Activated T-helper 2 cell treated with anti-CD3 and anti-CD28 coated beads, Interferon-gamma antibody, Interleukin-2, Interleukin-4, amounts not matched to agents 10 μg/mL and 5 μg/mL and 100 μg/mL, durations not matched to agents 14 hours and 24 hours and 36 hours (primary cell): ENCODE results near the gene KAZN. TPM values are rescaled to one million over a fixed set of nuclear protein-coding genes. Genes with fewer than 3 reads are reported as not detected.

Experiments
- DNase-seq: peaks from one replicate; pipeline ENCODE4 v3.0.0; 2021; ENCODE audit warnings: low spot score
- H3K27ac Mint-ChIP-seq: one replicate; pipeline ENCODE4 v1.8.0; 2021; ENCODE audit warnings: mixed read lengths
- H3K27me3 Mint-ChIP-seq: one replicate; pipeline ENCODE4 v1.8.0; 2021; ENCODE audit warnings: low read depth, mixed read lengths
- H3K36me3 Mint-ChIP-seq: one replicate; pipeline ENCODE4 v1.8.0; 2021; ENCODE audit warnings: low read depth, mixed read lengths
- H3K4me1 Mint-ChIP-seq: one replicate; pipeline ENCODE4 v1.8.0; 2021; ENCODE audit warnings: low read depth, mixed read lengths
- H3K4me3 Mint-ChIP-seq: one replicate; pipeline ENCODE4 v1.8.0; 2021; ENCODE audit warnings: low read depth, mild to moderate bottlenecking, moderate library complexity, mixed read lengths
- H3K9me3 Mint-ChIP-seq: one replicate; pipeline ENCODE4 v1.8.0; 2021; ENCODE audit warnings: mixed read lengths
- intact Hi-C: fragments of 100-400 bp; cut with micrococcal nuclease; formaldehyde crosslinking; loops from one replicate; pipeline ENCODE4 v1.15.1; 2023
- total RNA-seq: library from RNA; stranded (reverse); gene quantifications from 2 replicates; pipeline ENCODE4 v1.2.3, GENCODE V29; 2022

The KAZN gene
- total RNA-seq, 1 donor from 2014 or later, result 0.68 TPM

DNA sequence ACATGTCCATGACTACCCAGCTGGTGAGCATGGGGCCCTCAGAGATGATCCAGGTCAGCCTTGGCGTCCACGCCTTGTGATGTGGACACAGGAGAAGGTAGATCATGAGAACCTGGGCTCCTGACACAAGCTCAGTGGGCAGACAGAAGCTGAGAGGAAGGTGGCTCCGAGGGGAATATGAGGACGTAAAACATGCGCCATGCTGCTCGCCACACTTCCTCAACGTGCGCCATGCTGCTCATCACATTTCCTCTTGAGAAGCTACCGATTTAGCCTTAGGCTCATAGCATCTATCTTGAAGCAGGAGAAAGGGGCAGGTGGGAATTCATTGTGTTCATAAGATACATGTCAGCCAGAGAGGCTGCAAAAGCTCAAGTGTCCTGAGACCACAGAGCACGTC lies 176.9 kb downstream of the KAZN start:
- peaks cover 4% of the 10 kb centered on the region for H3K4me1 Mint-ChIP-seq
- H3K36me3 Mint-ChIP-seq, result no peaks in the 10 kb centered on the region
- no peak for DNase-seq
- no peak overlapping the region for H3K4me3 Mint-ChIP-seq
- no peaks in the 10 kb centered on the region for H3K9me3 Mint-ChIP-seq
- no peaks in the 10 kb centered on the region for H3K27me3 Mint-ChIP-seq
- no peak overlapping the region for H3K27ac Mint-ChIP-seq
- intact Hi-C loops, result no loop called here

DNA sequence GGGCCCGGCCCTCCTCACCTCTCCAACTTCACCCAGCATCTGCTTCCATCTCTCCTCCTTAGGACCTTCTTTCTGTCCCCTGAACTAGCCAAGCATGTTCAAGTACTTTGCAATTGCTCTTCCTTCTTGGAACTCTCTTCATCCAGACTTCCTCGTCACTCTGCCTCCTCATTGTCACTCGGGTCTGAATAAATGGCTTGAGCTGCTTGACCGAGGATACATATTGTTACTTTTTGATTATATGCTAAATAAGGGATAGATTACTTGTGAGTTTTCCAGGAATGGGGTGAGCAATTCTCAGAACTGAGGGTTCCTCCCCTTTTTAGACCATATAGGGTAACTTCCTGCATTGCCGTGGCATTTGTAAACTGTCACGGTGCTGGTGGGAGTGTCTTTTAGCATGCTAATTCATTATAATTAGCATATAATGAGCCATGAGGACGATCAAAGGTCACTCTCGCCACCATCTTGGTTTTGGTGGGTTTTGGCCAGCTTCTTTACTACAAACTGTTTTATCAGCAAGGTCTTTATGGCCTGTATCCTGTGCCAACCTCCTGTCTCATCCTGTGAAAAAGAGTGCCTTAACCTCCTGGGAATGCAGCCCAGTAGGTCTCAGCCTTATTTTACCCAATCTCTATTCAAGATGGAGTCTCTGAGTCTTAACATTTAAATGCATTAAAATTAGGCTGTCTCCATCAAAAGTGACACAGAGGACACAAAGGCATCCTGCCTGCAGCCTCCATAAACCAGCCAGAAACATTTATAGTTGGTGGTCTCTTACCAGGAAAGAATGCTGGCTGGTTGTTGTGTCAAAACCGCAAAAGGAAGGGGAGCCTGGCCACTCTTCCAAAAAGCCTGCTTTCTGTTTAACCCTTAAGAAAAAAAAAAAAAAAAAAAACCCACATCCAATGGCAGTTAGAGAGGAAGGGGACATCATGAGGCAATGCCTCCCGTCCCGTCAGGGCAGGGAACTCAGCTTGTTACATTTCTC lies 179.3 kb downstream of the KAZN start:
- Mint-ChIP-seq H3K4me1 (peaks cover 4% of the 10 kb centered on the region), H3K9me3 (no peaks in the 10 kb centered on the region), H3K27me3 (no peaks in the 10 kb centered on the region), H3K4me3 (no peak overlapping the region), H3K36me3 (no peaks in the 10 kb centered on the region), H3K27ac (no peak overlapping the region)
- DNase-seq, result no peak
- intact Hi-C loops, result no loop called here

DNA sequence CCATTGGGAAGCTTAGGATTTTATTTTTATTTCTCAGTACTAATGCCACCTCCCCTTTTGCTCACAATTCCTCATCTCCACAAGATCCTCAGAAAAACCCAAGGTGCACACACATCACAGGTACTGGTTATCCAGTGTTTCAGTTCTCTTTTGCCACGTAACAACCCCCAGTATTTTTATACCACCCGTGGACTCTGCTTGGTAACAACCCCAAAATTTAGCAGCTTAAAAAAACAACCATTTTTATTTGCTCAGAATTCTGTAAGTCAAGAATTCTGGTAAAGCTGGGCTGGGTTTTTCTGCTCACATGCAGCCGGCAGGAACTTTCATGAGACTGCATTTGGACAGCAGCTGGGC lies 180.0 kb downstream of the KAZN start:
- no peak overlapping the region for H3K27ac Mint-ChIP-seq
- H3K4me1 Mint-ChIP-seq, result peaks cover 4% of the 10 kb centered on the region
- no peak overlapping the region for H3K4me3 Mint-ChIP-seq
- H3K9me3 Mint-ChIP-seq, result no peaks in the 10 kb centered on the region
- H3K36me3 Mint-ChIP-seq, result no peaks in the 10 kb centered on the region
- intact Hi-C loops, result no loop called here
- DNase-seq, result no peak
- no peaks in the 10 kb centered on the region for H3K27me3 Mint-ChIP-seq

DNA sequence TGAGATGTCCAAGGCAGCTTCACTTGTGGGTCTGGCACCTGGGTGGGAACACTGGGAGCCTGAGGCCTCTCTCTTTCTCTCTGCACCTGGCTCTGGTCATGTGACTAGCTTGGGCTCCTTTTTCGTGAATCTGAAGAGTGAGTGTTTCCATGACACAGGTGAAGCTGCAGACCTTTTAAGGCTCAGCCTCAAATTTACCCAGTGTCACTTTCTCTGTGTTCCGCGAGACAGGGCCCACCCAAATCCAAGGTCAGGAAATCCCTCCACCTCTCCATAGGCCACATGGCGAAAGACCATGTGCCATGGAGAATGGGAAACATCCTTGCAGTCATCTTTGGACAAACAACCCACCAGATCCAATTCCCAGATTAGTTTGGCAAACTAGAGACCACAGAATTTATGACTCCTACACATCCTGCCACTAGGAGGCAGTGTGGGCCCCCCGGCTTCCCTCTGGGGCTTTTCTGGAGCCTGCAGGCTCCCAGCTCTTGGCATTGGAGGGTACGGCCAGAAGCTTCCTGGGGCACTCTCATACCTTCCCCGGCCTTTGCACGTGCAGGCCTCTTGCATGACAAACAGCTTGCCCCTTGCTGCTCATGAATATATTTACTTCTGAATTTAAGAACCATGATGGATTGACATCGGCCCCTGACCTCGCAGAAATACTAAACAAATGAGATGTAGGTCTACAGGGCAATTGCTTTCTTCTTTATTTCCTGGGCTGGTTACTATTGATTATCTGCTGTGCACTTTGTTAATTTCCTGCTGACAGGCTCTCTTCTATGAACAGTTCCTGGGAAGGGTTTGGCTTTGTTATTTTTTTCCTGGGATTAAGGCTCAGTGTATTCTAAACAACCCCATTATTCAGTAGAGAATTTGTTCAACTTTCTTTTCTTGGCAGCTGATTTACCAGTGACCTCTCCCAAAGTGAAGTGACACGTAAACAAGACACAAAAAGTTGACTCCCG lies 180.7 kb downstream of the KAZN start:
- no peak for DNase-seq
- no peak overlapping the region for H3K27ac Mint-ChIP-seq
- no peak overlapping the region for H3K4me3 Mint-ChIP-seq
- no peaks in the 10 kb centered on the region for H3K36me3 Mint-ChIP-seq
- no peaks in the 10 kb centered on the region for H3K9me3 Mint-ChIP-seq
- H3K4me1 Mint-ChIP-seq, result peaks cover 4% of the 10 kb centered on the region
- intact Hi-C loops, result no loop called here
- no peaks in the 10 kb centered on the region for H3K27me3 Mint-ChIP-seq

DNA sequence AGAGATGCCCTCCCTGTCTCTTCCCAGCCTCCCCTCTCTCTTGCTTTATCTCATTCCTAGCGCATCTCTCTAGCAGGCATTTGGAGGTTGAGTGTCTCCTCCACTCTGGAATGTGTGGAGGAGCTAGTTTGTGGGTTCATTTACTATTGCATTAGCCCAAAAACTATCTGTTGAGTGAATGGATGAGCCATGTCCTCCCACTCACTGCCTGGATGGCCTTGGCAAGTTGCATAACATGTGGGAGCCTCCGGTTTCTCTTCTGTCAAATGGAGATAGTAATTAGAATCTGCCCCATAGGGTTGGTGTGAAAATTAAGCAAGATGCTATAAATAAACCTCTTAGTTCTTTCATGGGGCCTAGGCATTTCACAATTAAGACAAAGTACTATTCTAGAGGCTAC lies 181.8 kb downstream of the KAZN start:
- H3K27ac Mint-ChIP-seq, result no peak overlapping the region
- H3K27me3 Mint-ChIP-seq, result no peaks in the 10 kb centered on the region
- DNase-seq, result no peak
- no peak overlapping the region for H3K4me3 Mint-ChIP-seq
- H3K9me3 Mint-ChIP-seq, result no peaks in the 10 kb centered on the region
- peaks cover 4% of the 10 kb centered on the region for H3K4me1 Mint-ChIP-seq
- intact Hi-C loops, result no loop called here
- H3K36me3 Mint-ChIP-seq, result no peaks in the 10 kb centered on the region

DNA sequence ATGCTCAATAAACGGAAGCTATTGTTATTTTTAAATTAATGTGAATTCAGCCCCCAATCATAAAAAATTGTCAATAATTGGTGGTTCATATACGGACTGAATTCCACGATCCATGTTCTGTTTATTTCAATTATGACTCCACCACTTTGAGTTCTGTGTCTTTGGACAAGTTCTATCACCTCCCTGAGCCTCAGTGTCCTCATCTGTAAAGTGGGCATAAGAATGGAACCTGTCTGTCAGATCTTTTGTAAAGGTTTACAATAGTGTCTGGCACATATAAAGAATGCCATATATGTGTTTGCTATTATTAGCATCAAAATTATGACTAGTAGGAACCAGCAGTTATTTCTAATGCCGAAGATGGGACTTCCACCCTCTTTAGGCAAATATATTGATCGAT lies 183.3 kb downstream of the KAZN start:
- Mint-ChIP-seq H3K36me3 (no peaks in the 10 kb centered on the region), H3K4me3 (no peak overlapping the region)
- intact Hi-C loops, result no loop called here

DNA sequence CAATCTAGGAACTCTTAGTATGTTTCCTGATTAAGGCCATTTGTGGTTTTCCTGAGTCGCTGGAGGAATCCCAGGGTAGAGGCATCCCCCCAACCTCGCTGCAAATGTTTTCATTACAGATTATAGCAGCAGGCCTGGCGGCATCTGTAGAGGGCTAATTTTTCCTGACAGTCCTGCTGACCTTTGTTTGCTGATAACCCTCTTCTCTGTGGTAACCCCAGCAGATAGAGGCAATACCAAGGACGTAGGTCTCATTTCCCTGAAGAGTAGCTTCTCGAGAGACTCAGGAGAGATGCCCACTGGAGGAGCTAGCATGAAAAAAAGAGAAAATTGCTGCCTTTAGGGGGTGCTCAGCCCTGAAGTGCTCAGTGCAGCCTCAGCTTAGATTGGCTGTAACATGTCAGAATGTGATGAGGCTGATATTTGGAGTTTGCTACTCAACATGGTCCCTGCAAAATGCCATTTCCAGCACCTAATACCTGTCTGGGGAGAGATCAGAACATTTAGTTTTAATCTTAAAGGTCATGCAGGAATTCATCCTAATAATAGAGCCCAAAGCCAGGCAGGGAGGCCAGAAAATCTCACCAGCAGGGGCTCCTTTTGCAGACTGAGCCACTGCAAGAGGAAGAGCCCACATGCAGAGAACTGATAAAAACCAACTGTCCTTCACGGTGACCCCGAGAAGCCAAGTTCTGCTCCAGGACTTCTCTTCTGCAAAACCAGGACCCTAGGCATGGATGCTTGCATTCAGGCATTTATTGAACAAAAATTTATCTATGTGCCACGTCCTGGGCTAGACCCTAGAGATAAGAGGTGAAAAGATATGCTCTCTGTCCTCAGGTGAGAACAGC lies 184.5 kb downstream of the KAZN start:
- no peaks in the 10 kb centered on the region for H3K27me3 Mint-ChIP-seq
- H3K27ac Mint-ChIP-seq, result no peak overlapping the region
- no peaks in the 10 kb centered on the region for H3K36me3 Mint-ChIP-seq
- no peaks in the 10 kb centered on the region for H3K9me3 Mint-ChIP-seq
- intact Hi-C loops, result no loop called here
- H3K4me1 Mint-ChIP-seq, result no peaks in the 10 kb centered on the region
- DNase-seq, result no peak
- H3K4me3 Mint-ChIP-seq, result no peak overlapping the region

More for the DNA sequence above, 183.3 kb downstream of the KAZN start:
- peaks cover 4% of the 10 kb centered on the region for H3K4me1 Mint-ChIP-seq
- H3K9me3 Mint-ChIP-seq, result no peaks in the 10 kb centered on the region
- no peak overlapping the region for H3K27ac Mint-ChIP-seq
- no peak for DNase-seq
- no peaks in the 10 kb centered on the region for H3K27me3 Mint-ChIP-seq

DNA sequence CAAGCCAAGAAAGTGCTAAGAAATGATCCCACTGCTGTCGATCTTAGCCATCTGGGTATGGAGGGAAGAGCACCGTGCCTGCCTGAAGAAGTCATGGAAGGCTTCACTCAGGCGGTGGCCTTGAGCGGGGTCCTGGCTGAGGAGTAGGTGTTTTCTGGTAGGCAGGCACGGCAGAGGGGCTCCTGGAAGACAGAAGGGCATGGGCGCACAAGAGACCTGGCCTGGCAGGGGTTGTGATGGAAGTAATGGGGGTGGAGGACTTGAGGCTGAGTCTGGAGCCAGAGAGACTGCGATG lies 185.1 kb downstream of the KAZN start:
- Mint-ChIP-seq H3K27me3 (no peaks in the 10 kb centered on the region), H3K4me1 (no peaks in the 10 kb centered on the region), H3K9me3 (no peaks in the 10 kb centered on the region), H3K27ac (no peak overlapping the region), H3K36me3 (no peaks in the 10 kb centered on the region), H3K4me3 (no peak overlapping the region)
- no peak for DNase-seq
- intact Hi-C loops, result no loop called here

DNA sequence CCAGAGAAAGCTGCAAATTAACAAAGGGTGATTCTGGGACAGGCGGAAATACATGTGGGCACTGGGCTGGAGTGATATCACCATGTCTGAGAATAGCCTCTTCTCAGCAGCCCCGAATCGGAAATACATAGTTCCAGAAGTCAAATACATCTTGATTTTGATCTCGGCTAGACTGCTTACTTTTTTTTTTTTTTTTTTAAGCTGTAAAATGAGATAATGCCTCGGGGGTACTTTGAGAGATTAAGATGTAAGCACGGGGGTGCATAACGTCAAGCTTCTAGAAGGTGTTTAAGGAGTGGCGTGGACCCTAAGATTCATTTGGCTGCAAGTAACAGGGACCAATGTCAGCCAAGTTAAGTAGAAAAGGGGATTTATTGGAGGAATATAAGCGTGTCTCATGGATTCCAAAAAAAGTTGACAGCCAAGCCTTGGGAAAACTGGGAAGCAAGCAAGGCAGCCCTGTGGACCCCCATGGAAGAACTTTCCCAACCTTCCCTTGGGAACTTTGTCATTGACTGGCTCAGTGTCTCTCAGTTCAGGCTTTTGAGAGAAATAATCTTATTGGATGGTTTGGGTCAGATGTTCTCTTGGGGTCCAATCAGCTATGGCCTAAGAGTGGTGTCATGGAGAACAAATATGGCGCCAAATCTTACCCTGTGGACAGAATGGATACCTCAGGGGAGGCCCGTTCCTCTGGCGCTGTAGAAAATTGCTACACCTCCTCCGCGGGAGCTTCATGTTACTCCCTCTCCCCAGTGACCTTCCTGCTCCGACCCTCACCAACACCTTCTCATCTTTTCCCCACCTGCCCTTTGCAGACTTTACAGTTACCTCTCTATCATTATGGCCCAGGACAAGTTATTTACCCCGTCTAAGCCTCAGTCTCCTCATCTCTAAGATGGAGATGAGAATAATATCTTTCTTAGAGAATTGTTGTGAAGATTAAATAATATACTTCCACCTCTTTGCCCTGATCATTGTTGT lies 186.6 kb downstream of the KAZN start:
- Mint-ChIP-seq H3K9me3 (no peaks in the 10 kb centered on the region), H3K27ac (no peak overlapping the region), H3K4me1 (no peaks in the 10 kb centered on the region), H3K4me3 (no peak overlapping the region), H3K36me3 (no peaks in the 10 kb centered on the region), H3K27me3 (no peaks in the 10 kb centered on the region)
- DNase-seq, result no peak
- intact Hi-C loops, result no loop called here

DNA sequence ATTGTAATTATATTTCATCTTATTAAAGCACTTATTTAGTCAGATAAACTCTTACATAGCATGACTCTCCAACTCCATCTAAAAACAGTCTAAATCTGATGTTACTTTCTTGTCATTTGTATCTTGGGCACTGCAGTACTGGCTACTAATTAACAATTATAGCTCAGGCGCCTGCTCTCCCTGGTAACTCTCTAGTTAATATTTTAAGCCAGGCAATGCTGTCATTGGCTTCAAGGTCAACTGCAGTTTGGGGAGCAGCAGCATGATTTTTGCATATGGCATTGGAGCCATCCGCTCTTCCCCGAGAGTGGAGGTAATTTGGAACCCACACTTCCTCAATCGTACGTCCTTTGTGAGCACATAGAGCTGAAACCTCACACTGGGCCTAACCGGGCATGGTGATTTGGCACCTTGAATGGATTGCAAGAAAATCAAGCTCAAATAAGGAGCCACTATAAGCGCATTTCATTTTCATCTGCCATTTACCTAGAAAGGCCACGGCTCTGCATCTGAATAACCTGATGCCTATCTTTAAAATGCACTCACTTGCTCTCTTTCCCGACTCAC lies 187.7 kb downstream of the KAZN start:
- Mint-ChIP-seq H3K27me3 (no peaks in the 10 kb centered on the region), H3K4me3 (no peak overlapping the region), H3K4me1 (no peaks in the 10 kb centered on the region), H3K9me3 (no peaks in the 10 kb centered on the region), H3K27ac (no peak overlapping the region), H3K36me3 (no peaks in the 10 kb centered on the region)
- intact Hi-C loops, result no loop called here
- DNase-seq, result no peak

DNA sequence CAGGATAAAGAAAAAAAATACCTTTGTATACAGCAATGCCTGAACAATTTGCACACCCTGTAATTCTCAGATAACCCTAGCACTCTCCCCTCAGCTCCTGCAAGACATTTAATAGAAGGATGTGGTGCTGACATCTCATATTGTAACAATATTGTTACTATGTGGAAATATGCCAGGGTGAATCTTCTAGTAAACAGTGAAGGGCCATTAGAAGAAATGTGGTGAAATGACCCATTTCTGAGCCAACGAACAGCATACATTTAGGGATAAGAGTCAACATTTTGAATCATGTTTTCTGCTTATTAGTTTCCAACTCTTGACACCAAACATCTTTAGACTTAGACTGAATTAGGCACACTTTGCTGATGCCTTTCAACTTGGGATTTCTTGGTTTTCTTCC lies 188.2 kb downstream of the KAZN start:
- Mint-ChIP-seq H3K4me1 (no peaks in the 10 kb centered on the region), H3K9me3 (no peaks in the 10 kb centered on the region), H3K36me3 (no peaks in the 10 kb centered on the region), H3K27me3 (no peaks in the 10 kb centered on the region), H3K27ac (no peak overlapping the region), H3K4me3 (no peak overlapping the region)
- intact Hi-C loops, result no loop called here
- no peak for DNase-seq
